Loucy (cell line): Measurements from ENCODE around the gene CENPA.

Experiments
- EZH2phosphoT487 ChIP-seq: fragments of 200-600 bp; IDR thresholded peaks from 2 replicates; pipeline ENCODE4 v1.6.1; 2018; ENCODE audit warnings: antibody characterized with exemption, mild to moderate bottlenecking, moderate library complexity, borderline replicate concordance
- TF ChIP-seq, protein P1 (sequence below): fragments of 200-600 bp; sonication (generic); conservative IDR thresholded peaks from 2 replicates; pipeline ENCODE4 v1.5.1; 2014; ENCODE audit warnings: mild to moderate bottlenecking, antibody characterized with exemption, low read length

DNA sequence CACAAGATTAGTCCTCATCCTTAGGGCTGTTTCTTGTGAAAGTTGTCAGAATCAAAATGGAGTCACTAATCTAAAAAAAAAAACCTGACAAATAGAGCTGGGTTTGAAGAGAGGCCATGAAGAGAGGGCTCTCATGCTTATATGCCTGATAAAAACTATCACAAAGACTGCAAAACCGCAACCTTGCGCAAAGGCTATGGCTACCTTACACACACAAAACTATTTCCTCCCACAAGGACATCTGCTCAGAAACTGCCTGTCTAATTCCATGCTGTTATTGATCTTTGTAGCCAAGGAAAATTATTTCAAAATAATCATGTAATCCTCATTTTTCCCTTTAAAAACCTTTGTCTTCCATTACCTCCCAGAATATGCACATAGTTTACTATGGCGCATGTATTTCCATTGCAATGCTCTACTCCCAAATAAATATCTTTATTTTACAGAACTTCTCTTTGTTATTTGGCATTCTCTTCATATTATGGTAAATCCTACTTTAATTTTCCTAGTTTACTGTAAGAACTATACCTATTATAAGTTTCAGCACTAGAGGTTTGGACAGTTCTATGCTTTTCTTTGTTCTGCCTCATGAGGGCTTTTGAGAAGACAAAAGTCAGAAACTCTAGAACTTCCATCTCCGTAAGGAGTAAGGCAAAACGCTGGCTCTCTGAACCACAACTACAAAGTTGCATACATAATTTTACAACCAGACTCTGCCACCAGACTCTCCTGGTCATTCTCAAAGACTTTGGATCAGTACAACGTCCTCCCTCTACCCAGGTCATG, 52.5 kb downstream of the CENPA start:
- TF ChIP-seq, protein P1, sequence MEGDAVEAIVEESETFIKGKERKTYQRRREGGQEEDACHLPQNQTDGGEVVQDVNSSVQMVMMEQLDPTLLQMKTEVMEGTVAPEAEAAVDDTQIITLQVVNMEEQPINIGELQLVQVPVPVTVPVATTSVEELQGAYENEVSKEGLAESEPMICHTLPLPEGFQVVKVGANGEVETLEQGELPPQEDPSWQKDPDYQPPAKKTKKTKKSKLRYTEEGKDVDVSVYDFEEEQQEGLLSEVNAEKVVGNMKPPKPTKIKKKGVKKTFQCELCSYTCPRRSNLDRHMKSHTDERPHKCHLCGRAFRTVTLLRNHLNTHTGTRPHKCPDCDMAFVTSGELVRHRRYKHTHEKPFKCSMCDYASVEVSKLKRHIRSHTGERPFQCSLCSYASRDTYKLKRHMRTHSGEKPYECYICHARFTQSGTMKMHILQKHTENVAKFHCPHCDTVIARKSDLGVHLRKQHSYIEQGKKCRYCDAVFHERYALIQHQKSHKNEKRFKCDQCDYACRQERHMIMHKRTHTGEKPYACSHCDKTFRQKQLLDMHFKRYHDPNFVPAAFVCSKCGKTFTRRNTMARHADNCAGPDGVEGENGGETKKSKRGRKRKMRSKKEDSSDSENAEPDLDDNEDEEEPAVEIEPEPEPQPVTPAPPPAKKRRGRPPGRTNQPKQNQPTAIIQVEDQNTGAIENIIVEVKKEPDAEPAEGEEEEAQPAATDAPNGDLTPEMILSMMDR = peak; percentile 34
- no peak for TF ChIP-seq EZH2phosphoT487
